ENCODE data around the gene FOXP1. TPM values are rescaled to one million over a fixed set of nuclear protein-coding genes. Genes with fewer than 3 reads are reported as not detected.

Gene FOXP1
- total and polyA plus RNA-seq, 12 donors: 4.8 to 56.0 (median 43.8) TPM

DNA sequence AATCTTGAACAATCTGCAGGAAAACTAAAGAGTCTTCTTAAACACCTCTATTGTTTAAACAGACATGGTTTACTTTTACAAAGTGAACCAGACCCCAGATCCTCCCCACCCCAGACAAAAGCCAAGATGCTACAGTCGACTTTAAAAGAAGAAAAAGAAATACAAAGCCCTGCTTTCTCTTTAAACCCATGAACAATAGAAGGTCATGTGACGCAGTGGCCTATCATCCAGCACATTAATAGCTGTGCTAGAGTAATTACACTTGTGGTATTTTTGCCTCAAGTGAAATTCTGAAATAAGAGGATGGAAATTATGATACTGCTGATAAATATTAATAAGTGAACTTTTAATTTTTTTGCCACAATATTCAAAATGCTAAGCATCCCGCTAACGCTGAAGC, 613.4 kb downstream of the FOXP1 start:
- ATAC-seq: no peak
- Histone ChIP-seq H3K9me3 (no peaks in the 10 kb centered on the region), H3K4me1 (peaks cover 0 to 44% (median 20%) of the 10 kb centered on the region in 9 donors), H3K27me3 (no peaks in the 10 kb centered on the region), H3K27ac (peak overlapping the region in 1 of 10 donors; percentile 21), H3K4me3 (no peak overlapping the region), H3K36me3 (peaks cover 0 to 100% (median 48%) of the 10 kb centered on the region in 9 donors)
- TF ChIP-seq, protein P1, sequence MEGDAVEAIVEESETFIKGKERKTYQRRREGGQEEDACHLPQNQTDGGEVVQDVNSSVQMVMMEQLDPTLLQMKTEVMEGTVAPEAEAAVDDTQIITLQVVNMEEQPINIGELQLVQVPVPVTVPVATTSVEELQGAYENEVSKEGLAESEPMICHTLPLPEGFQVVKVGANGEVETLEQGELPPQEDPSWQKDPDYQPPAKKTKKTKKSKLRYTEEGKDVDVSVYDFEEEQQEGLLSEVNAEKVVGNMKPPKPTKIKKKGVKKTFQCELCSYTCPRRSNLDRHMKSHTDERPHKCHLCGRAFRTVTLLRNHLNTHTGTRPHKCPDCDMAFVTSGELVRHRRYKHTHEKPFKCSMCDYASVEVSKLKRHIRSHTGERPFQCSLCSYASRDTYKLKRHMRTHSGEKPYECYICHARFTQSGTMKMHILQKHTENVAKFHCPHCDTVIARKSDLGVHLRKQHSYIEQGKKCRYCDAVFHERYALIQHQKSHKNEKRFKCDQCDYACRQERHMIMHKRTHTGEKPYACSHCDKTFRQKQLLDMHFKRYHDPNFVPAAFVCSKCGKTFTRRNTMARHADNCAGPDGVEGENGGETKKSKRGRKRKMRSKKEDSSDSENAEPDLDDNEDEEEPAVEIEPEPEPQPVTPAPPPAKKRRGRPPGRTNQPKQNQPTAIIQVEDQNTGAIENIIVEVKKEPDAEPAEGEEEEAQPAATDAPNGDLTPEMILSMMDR (IDR thresholded peaks at IDR 0.05): no peak
- WGBS, 2 donors: 75 to 78% methylated on average over 4 of the region's 4 CpGs
- intact Hi-C loops (cut with DNase I): no loop called here
- DNase-seq: no peak

DNA sequence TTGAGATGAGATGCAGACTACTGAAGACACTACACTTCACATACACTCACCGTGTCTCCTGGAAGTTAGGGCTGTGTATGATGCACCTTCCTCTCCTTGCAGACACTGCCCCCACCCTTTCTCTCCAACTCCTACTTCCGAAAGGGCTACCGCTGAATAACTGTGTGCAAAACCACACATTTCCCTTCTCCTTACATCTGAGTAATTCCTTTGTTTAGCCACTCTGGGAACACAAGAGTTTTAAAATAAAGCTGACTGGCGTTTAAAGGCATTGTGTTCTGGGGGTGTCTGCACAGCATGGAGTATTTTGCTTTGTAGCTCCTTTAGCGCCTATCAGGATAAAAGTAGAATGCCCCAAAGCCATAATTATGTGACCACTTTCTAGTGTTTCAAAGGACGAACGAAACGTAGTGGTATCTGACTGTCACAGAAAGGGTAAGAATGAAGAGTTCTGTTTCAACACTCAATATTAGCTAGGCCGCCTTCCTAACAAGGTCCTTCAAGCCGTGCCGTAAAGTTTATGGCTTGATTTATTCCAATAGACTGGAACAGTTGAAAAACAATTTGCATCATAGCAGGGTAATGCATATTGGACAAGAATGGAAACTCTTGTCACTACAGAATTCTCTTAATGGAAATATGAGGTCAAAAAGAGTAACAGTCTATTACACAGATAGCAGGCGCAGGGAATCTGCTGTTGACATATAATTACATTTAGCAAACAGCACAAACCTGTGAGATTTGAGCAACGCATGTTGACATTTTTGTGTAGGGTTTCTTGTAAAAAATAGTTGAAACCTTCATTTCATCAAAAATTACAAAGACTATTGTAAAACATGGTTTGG, 619.9 kb downstream of the FOXP1 start:
- H3K27me3 ChIP-seq: no peaks in the 10 kb centered on the region
- DNase-seq: no peak
- ATAC-seq: no peak
- H3K36me3 ChIP-seq: peaks cover 0 to 100% (median 66%) of the 10 kb centered on the region in 9 donors
- TF ChIP-seq, protein P1 (IDR thresholded peaks at IDR 0.05): no peak
- intact Hi-C loops (cut with DNase I): no loop called here
- peaks cover 0 to 21% (median 5%) of the 10 kb centered on the region in 9 donors for H3K4me1 ChIP-seq
- no peak overlapping the region for H3K27ac ChIP-seq
- no peak overlapping the region for H3K4me3 ChIP-seq
- whole genome bisulfite sequencing, 2 donors: 91% methylated on average over 13 of the region's 13 CpGs
- no peaks in the 10 kb centered on the region for H3K9me3 ChIP-seq

DNA sequence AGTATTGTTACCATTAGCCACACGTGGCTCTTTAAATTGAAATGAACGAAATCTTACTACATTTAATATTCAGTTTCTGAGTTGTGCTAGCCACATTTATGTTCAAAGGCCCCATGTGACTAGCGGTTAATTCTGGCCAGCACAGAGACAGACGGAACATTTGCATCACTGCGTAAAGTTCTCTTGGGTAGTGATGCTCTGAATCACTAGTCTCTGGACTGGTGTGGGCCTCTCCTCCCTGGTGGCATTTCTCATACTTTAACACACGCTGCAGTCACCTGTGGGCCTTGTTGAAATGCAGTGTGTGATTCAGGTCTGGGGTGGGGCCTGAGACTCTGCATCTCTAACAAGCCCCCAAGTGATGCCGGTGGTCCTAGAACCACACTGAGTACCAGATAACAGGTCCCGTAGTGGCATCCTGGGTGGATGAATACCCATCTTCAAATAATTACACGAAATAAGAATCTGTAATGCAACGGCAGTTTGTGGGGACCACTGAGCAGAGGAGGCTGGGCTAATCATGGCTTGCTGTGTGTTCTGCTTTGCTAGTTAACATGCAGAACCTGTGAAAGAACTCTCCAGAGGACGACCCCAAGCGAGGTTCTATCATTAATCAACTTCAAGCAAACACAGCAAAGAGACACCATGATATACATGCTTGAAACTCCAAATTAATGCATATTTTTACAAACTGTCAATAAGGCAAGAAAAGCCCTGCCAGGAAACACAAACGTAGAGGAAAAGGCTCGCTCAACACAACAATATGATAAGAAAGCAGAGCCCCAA, 623.8 kb downstream of the FOXP1 start:
- 93 to 95% methylated on average over 14 of the region's 14 CpGs for WGBS, 2 donors
- H3K4me1 ChIP-seq: peaks cover 0 to 28% (median 13%) of the 10 kb centered on the region in 9 donors
- no peak overlapping the region for H3K27ac ChIP-seq
- no peaks in the 10 kb centered on the region for H3K9me3 ChIP-seq
- intact Hi-C loops (cut with DNase I): no loop called here
- TF ChIP-seq, protein P1 (IDR thresholded peaks at IDR 0.05): no peak
- peak in 1 of 8 donors; percentile 35 for ATAC-seq
- no peak overlapping the region for H3K4me3 ChIP-seq
- no peak for DNase-seq
- peaks cover 0 to 87% (median 48%) of the 10 kb centered on the region in 9 donors for H3K36me3 ChIP-seq
- H3K27me3 ChIP-seq: no peaks in the 10 kb centered on the region

DNA sequence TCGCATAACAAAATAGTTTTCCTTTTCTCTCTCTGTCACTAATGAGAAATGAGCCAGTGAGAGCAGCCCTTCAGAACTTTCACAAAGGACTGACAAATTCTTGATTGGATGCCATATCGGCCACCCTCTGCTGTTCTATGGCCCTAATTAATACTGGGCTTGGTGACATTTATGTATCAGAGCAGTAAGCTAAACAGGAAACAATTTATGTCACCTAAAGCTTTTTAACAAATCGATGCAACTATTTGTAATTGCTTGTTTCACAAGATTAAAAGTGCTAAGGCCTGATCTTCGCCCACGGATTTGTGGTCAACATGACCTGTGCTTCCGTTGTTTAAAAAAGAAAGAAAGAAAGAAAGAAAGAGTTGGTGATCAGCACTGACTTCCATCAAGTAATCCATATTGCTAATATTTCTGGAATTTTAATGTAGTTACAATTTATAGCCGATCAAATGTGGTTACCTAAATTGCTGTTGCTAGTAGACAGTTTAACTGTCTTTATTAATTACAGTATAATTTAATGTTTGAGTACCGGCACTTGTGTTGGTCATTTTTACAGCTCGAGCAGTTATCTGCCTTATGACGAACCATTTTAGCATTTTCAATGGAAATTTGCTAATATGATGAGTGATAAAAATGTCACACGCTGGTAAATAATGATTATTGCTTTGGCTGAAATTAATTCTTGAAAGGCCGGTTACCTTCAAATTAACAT, 631.3 kb downstream of the FOXP1 start:
- H3K27ac ChIP-seq: no peak overlapping the region
- DNase-seq: no peak
- peaks cover 0 to 28% (median 15%) of the 10 kb centered on the region in 9 donors for H3K4me1 ChIP-seq
- no peaks in the 10 kb centered on the region for H3K9me3 ChIP-seq
- no peak for ATAC-seq
- WGBS, 2 donors: 87 to 91% methylated on average over 12 of the region's 12 CpGs
- no peaks in the 10 kb centered on the region for H3K27me3 ChIP-seq
- intact Hi-C loops (cut with DNase I): no loop called here
- H3K4me3 ChIP-seq: no peak overlapping the region
- TF ChIP-seq, protein P1 (IDR thresholded peaks at IDR 0.05): no peak
- H3K36me3 ChIP-seq: peaks cover 0 to 12% (median 0%) of the 10 kb centered on the region in 9 donors

All from heart right ventricle (tissue), 16 donors.